Measurements from ENCODE around the gene KDM1A.
"Not testable (repeated sequence)": the region's sequence is repeated elsewhere in the genome, so short reads cannot be mapped to it uniquely, and the experiment has no call there.

Gene KDM1A

DNA sequence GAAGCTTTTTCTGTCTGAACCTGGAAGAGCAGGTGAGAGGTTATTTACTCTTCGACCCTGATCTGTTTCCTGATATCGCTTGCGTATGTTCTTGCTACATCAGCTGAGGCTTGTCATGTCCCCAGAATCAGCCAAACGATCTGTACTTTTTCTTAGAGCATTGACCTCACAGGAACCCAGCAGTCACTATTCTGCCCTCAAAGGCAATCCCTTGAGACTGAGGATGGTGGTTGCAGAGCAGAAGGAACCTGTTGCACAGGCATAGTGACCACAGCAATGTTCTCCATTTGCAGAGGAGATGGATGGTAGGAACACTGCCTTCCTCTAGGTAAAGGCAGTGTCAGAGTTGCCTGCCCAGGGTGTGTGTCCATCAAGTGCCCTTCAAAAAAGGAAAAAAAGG, 35.3 kb upstream of the KDM1A start:
- Histone ChIP-seq H3K9me3 (ENCODE audit: control insufficient read depth, insufficient read depth, low read depth, low read length) (no peaks in the 10 kb centered on the region; the same call in 1 of the 2 replicates), H3K27ac (ENCODE audit: low read depth, low read length) (no peak overlapping the region), H3K4me1 (ENCODE audit: control insufficient read depth, insufficient read depth, low read length) (no peaks in the 10 kb centered on the region), H3K27me3 (ENCODE audit: control insufficient read depth, insufficient read depth, low read length) (no peaks in the 10 kb centered on the region), H3K4me3 (ENCODE audit: low read depth, low read length) (no peak overlapping the region), H3K9ac (ENCODE audit: low read length) (no peak overlapping the region), H3K36me3 (ENCODE audit: control insufficient read depth, insufficient read depth, low read length) (no peaks in the 10 kb centered on the region)

DNA sequence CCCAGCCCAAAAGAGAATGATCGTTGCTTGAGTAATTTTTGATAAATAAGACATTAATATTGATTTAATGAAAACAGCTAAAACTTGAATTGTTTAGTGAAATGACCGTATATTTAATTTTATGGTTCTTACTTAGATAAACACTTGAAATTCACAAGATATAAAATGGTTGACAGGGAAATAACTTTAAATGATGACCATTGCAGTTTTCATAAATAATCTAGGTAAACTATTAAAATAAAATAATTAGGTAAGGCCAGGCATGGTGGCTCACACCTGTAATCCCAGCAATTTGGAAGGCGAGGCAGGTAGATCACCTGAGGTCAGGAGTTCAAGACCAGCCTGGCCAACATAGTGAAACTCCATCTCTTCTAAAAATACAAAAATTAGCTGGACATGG, 26.9 kb upstream of the KDM1A start:
- H3K4me3 ChIP-seq (ENCODE audit: low read depth, low read length); H3K27ac ChIP-seq (ENCODE audit: low read depth, low read length); H3K36me3 ChIP-seq (ENCODE audit: control insufficient read depth, insufficient read depth, low read length); H3K9ac ChIP-seq (ENCODE audit: low read length); H3K4me1 ChIP-seq (ENCODE audit: control insufficient read depth, insufficient read depth, low read length); H3K27me3 ChIP-seq (ENCODE audit: control insufficient read depth, insufficient read depth, low read length): not testable (repeated sequence)
- peaks cover 36% of the 10 kb centered on the region for H3K9me3 ChIP-seq (ENCODE audit: control insufficient read depth, insufficient read depth, low read depth, low read length)

DNA sequence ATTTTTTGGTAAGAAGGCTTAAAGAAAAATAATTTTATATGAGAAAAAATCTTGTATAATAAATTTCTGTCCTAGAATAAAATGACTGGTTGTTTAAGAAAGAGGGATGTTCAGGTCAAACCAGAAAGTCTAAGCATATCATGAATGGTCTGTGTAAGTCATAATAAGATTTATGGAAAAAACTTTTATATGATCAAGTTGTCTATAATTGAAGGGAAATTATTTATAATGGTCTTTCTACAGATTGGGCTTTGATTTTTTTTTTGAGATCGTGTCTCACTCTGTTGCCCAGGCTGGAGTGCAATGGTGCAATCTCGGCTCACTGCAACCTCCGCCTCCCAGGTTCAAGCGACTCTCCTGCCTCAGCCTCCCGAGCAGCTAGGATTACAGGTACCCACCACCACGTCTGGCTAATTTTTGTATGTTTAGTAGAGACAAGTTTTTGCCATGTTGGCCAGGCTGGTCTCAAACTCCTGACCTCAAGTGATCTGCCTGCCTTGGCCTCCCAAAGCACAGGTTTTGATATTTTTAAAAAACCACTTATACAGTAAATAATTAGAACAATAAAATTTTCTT, 26.0 kb upstream of the KDM1A start:
- not testable (repeated sequence) for H3K9ac ChIP-seq (ENCODE audit: low read length); H3K4me3 ChIP-seq (ENCODE audit: low read depth, low read length); H3K27ac ChIP-seq (ENCODE audit: low read depth, low read length); H3K36me3 ChIP-seq (ENCODE audit: control insufficient read depth, insufficient read depth, low read length); H3K4me1 ChIP-seq (ENCODE audit: control insufficient read depth, insufficient read depth, low read length); H3K27me3 ChIP-seq (ENCODE audit: control insufficient read depth, insufficient read depth, low read length)
- peaks cover 36% of the 10 kb centered on the region for H3K9me3 ChIP-seq (ENCODE audit: control insufficient read depth, insufficient read depth, low read depth, low read length)

DNA sequence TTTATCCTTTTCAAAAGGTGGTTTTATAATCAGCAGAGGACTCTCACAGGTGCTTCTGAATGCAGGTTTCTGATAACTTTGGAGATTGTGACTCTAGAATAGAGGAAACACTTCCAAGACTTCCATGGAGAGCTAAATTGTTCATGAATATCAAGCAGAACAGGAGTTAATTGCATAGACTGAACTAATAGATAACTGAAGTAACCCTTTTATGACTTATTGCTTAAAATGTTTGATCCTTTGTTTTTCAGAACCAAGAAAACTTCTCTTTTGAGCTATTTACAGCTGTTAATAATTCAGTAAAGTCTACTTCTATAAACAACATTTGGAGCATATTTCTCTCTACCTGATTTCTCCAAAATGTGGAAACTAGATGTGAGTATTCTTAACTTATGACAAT, 23.5 kb upstream of the KDM1A start:
- H3K4me1 ChIP-seq (ENCODE audit: control insufficient read depth, insufficient read depth, low read length): no peaks in the 10 kb centered on the region
- no peak overlapping the region for H3K4me3 ChIP-seq (ENCODE audit: low read depth, low read length)
- H3K9me3 ChIP-seq (ENCODE audit: control insufficient read depth, insufficient read depth, low read depth, low read length): peaks cover 41% of the 10 kb centered on the region
- H3K9ac ChIP-seq (ENCODE audit: low read length): no peak overlapping the region
- H3K27ac ChIP-seq (ENCODE audit: low read depth, low read length): no peak overlapping the region
- H3K36me3 ChIP-seq (ENCODE audit: control insufficient read depth, insufficient read depth, low read length): no peaks in the 10 kb centered on the region
- H3K27me3 ChIP-seq (ENCODE audit: control insufficient read depth, insufficient read depth, low read length): no peaks in the 10 kb centered on the region

DNA sequence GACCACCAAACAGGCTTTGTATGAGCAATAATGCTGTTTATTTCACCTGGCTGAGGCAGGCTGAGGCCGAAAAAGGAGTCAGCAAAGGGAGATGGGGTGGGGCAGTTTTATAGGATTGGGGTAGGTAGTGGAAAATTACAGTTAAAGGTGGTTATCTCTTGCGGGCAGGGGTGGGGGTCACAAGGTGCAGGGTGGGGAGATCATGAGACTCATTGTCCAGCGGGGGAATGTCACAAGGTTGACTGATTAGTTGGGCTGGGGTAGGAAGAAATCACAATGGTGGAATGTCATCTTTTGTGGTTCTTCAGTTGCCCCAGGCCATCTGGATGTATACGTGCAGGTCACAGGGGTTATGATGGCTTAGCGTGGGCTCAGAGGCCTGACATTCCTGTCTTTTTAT, 21.7 kb upstream of the KDM1A start:
- not testable (repeated sequence) for H3K4me1 ChIP-seq (ENCODE audit: control insufficient read depth, insufficient read depth, low read length); H3K27ac ChIP-seq (ENCODE audit: low read depth, low read length); H3K27me3 ChIP-seq (ENCODE audit: control insufficient read depth, insufficient read depth, low read length); H3K9ac ChIP-seq (ENCODE audit: low read length); H3K36me3 ChIP-seq (ENCODE audit: control insufficient read depth, insufficient read depth, low read length); H3K4me3 ChIP-seq (ENCODE audit: low read depth, low read length)
- peaks cover 37% of the 10 kb centered on the region for H3K9me3 ChIP-seq (ENCODE audit: control insufficient read depth, insufficient read depth, low read depth, low read length)

DNA sequence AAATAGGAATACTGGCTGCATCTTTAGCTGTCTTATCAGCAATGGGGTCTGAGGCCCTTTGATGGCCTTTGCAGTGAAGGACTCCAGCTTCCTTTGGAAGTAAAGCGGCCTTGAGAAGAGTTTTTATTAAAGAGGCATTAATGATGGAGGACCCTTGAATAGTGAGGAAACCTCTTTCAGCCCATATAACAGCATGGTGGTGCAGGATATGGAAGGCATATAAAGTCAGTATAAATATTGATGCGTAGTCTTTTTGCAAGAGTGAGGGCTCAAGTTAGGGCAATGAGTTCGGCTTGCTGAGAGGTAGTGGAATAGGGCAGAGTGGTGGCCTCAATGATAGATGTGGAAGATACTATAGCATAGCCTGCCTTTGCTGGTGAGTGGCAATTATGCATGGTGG, 19.1 kb upstream of the KDM1A start:
- H3K36me3 ChIP-seq (ENCODE audit: control insufficient read depth, insufficient read depth, low read length); H3K4me1 ChIP-seq (ENCODE audit: control insufficient read depth, insufficient read depth, low read length); H3K27ac ChIP-seq (ENCODE audit: low read depth, low read length); H3K9ac ChIP-seq (ENCODE audit: low read length); H3K27me3 ChIP-seq (ENCODE audit: control insufficient read depth, insufficient read depth, low read length); H3K4me3 ChIP-seq (ENCODE audit: low read depth, low read length): not testable (repeated sequence)
- peaks cover 26% of the 10 kb centered on the region for H3K9me3 ChIP-seq (ENCODE audit: control insufficient read depth, insufficient read depth, low read depth, low read length)

DNA sequence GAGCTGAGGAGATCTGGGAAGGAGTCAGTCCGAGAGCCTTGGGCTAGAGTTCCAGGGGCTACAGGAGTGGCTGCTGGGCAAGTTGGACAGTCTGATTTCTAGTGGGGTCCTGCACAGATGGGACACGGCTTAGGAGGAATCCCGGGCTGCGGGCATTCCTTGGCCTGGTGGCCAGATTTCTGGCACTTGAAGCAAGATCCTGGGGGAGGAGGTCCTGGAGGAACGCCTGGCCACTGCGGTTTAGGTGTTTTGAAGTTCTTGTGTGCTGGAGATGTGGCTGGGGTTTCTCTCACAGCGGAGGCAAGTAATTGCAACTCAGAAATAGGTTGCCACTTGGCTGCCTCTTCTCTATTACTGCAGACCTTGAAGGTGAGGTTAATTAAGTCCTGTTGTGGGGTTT, 17.1 kb upstream of the KDM1A start:
- not testable (repeated sequence) for H3K4me1 ChIP-seq (ENCODE audit: control insufficient read depth, insufficient read depth, low read length); H3K27me3 ChIP-seq (ENCODE audit: control insufficient read depth, insufficient read depth, low read length); H3K36me3 ChIP-seq (ENCODE audit: control insufficient read depth, insufficient read depth, low read length); H3K9ac ChIP-seq (ENCODE audit: low read length); H3K4me3 ChIP-seq (ENCODE audit: low read depth, low read length); H3K27ac ChIP-seq (ENCODE audit: low read depth, low read length)
- H3K9me3 ChIP-seq (ENCODE audit: control insufficient read depth, insufficient read depth, low read depth, low read length): peaks cover 13% of the 10 kb centered on the region; the same call in 1 of the 2 replicates

DNA sequence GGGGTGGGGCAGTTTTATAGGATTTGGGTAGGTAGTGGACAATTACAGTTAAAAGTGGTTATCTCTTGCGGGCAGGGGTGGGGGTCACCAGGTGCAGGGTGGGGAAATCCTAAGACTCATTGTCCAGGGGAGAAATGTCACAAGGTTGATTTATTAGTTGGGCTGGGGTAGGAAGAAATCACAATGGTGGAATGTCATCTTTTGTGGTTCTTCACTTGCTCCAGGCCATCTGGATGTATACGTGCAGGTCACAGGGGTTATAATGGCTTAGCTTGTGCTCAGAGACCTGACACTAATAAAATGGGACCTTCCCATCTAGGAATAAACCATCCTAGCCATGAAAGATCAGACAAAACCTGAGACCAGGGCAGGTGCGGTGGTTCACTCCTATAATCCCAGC, 15.2 kb upstream of the KDM1A start:
- Histone ChIP-seq H3K27ac (ENCODE audit: low read depth, low read length) (no peak overlapping the region), H3K27me3 (ENCODE audit: control insufficient read depth, insufficient read depth, low read length) (no peaks in the 10 kb centered on the region), H3K4me1 (ENCODE audit: control insufficient read depth, insufficient read depth, low read length) (no peaks in the 10 kb centered on the region), H3K4me3 (ENCODE audit: low read depth, low read length) (no peak overlapping the region), H3K9ac (ENCODE audit: low read length) (no peak overlapping the region), H3K9me3 (ENCODE audit: control insufficient read depth, insufficient read depth, low read depth, low read length) (peaks cover 13% of the 10 kb centered on the region; the same call in 1 of the 2 replicates), H3K36me3 (ENCODE audit: control insufficient read depth, insufficient read depth, low read length) (no peaks in the 10 kb centered on the region)

DNA sequence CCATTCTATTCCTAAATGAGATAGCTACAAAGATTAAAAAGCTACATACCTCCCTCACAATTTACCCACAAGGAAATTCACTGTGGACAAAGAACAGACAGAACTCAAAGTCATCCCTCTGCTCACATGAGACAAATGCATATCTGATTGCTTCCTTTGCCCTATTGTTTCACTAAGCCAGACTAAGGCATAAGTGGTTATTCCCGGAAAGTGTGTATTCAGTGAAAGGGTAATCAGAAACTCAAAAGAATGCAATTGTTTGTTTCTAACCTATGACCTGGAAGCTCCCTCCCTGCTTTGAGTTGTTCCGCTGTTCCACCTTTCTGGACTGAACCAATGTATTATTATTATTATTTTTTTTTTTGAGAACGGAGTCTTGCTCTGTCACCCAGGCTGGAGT, 14.5 kb upstream of the KDM1A start:
- not testable (repeated sequence) for H3K36me3 ChIP-seq (ENCODE audit: control insufficient read depth, insufficient read depth, low read length); H3K27me3 ChIP-seq (ENCODE audit: control insufficient read depth, insufficient read depth, low read length); H3K4me1 ChIP-seq (ENCODE audit: control insufficient read depth, insufficient read depth, low read length); H3K4me3 ChIP-seq (ENCODE audit: low read depth, low read length); H3K9ac ChIP-seq (ENCODE audit: low read length); H3K27ac ChIP-seq (ENCODE audit: low read depth, low read length)
- peaks cover 13% of the 10 kb centered on the region; the same call in 1 of the 2 replicates for H3K9me3 ChIP-seq (ENCODE audit: control insufficient read depth, insufficient read depth, low read depth, low read length)

DNA sequence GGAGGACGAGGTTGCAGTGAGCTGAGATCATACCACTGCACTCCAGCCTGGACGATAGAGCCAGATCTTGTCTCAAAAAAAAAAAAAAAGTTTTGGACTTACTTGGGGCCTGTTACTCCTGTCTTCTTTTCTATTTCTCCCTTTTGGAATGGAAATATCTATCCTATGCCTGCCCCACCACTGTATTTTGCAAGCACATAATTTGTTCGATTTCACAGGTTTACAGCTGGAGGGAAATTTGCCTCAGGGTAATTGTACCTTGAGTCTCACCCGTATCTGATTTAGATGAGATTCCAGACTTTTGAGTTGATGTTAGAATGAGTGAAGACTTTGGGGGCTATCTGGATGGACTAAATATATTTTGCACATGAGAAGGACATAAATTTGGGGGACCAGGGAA, 12.2 kb upstream of the KDM1A start:
- Histone ChIP-seq H3K36me3 (ENCODE audit: control insufficient read depth, insufficient read depth, low read length) (no peaks in the 10 kb centered on the region), H3K27ac (ENCODE audit: low read depth, low read length) (no peak overlapping the region), H3K4me1 (ENCODE audit: control insufficient read depth, insufficient read depth, low read length) (no peaks in the 10 kb centered on the region), H3K27me3 (ENCODE audit: control insufficient read depth, insufficient read depth, low read length) (no peaks in the 10 kb centered on the region), H3K9me3 (ENCODE audit: control insufficient read depth, insufficient read depth, low read depth, low read length) (0 out of 2 replicates have a peak, but pooled peaks cover 6% of the 10 kb centered on the region), H3K9ac (ENCODE audit: low read length) (no peak overlapping the region), H3K4me3 (ENCODE audit: low read depth, low read length) (no peak overlapping the region)

DNA sequence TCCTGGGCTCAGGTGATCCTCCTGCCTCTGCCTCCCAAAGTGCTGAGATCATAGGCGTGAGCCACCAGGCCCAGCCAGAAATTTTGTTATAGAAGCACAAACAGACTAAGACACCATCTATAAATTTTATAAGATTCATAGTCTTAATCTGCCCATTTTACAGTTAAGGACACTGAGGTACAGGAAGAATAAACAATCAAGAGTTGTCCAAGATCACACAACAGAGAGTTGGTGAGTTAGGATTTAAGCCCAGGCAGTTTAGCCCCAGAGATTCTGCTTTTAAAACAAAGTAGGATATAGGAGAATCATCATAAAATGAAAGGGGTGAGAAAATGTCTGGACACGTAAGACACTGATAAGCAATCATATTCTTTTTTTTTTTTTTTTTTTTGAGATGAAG, 10.4 kb upstream of the KDM1A start:
- Histone ChIP-seq H3K4me1 (ENCODE audit: control insufficient read depth, insufficient read depth, low read length) (peaks cover 6% of the 10 kb centered on the region), H3K4me3 (ENCODE audit: low read depth, low read length) (no peak overlapping the region), H3K27ac (ENCODE audit: low read depth, low read length) (no peak overlapping the region), H3K9me3 (ENCODE audit: control insufficient read depth, insufficient read depth, low read depth, low read length) (no peaks in the 10 kb centered on the region), H3K36me3 (ENCODE audit: control insufficient read depth, insufficient read depth, low read length) (no peaks in the 10 kb centered on the region), H3K27me3 (ENCODE audit: control insufficient read depth, insufficient read depth, low read length) (no peaks in the 10 kb centered on the region), H3K9ac (ENCODE audit: low read length) (no peak overlapping the region)

DNA sequence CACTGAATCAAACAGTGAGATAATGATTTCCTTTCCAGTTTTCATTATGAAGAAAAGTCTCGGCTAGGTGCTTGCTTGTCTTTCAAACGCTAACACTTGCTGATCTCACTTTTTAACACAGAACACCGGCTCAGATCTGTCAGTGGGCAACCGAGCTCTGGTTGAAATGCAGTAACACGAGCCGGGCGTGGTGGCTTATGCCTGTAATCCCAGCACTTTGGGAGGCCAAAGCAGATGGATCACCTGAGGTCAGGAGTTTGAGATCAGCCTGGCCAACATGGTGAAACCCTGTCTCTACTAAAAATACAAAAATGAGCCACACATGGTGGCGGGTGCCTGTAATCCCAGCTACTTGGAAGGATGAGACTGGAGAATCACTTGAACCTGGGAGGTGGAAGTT, 9.2 kb upstream of the KDM1A start:
- H3K9ac ChIP-seq (ENCODE audit: low read length); H3K27ac ChIP-seq (ENCODE audit: low read depth, low read length); H3K4me1 ChIP-seq (ENCODE audit: control insufficient read depth, insufficient read depth, low read length); H3K9me3 ChIP-seq (ENCODE audit: control insufficient read depth, insufficient read depth, low read depth, low read length); H3K36me3 ChIP-seq (ENCODE audit: control insufficient read depth, insufficient read depth, low read length); H3K27me3 ChIP-seq (ENCODE audit: control insufficient read depth, insufficient read depth, low read length); H3K4me3 ChIP-seq (ENCODE audit: low read depth, low read length): not testable (repeated sequence)
